Measurements from ENCODE around the gene VIPR1.
"Not testable (repeated sequence)": the region's sequence is repeated elsewhere in the genome, so short reads cannot be mapped to it uniquely, and the experiment has no call there.

Gene VIPR1

GRCh38 chr3:42535981-42536784 lies 33.7 kb downstream of the VIPR1 start:
- no peak for FAIRE-seq

DNA sequence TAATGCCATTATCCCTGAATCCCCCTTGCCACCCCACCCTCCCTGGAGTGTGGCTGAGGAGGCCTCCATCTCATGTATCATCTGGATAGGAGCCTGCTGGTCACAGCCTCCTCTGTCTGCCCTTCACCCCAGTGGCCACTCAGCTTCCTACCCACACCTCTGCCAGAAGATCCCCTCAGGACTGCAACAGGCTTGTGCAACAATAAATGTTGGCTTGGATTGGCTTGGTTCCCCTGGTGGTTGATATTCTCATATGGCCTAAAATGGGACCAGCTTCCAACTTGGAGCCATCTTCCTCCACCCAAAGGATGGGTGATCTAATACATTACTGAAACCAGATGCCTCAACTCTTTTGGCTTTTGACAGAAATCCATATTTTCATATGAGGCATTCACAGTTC lies 34.9 kb downstream of the VIPR1 start:
- no peak for FAIRE-seq

- FAIRE-seq, result no peak
Measured at GRCh38 chr3:42539871-42540714, 37.6 kb downstream of the VIPR1 start.

DNA sequence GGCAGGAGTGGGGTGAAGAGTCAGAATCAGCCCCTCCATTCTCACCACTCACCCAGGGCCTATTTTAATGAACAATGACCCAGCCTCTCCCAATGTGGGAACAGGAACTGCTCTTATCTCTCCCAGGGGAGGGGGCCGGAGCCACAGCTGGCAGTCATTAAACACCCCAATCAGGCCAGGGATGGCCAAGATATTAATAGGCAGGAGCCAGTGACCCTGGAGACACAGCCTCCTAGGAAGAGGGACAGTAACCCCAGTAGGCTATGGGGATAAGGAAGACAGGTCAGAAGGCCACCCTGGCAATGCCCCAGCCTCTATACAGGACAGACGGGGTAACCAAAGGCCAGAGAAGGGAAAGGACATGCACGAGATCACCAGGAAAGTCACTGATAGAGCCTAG lies 38.6 kb downstream of the VIPR1 start:
- FAIRE-seq, result no peak

- FAIRE-seq, result no peak
Measured at GRCh38 chr3:42544492-42545283, 42.2 kb downstream of the VIPR1 start.

DNA sequence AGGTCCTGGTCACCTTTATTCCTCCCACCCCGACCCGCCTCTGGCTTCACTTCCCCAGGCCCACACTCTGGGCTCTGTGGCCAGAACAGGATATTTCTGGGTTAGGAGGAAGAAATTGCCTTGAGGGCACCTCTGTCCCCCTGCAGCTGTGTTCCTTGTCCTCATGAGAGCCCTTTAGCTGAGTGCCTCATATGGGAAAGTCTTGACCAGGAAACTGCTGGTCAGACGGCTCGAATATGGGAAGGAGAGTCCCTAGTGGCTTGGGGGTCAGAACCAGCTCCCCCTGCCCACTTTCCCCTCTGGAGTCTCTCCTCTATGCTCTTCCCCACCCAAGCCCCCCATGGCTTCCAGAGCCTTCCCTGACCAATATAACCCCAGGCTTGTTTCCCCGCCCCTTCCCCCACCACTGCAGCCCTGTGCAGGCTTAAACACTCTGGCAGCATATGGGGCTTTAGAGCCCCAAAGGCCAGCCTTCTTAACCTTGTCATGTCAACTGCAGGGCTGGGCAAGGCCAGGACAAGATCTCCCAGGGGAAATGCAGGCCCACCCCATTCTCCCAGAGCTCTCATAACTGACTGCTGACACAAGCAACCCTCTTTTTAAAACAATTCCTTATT lies 42.9 kb downstream of the VIPR1 start:
- FAIRE-seq, result no peak

DNA sequence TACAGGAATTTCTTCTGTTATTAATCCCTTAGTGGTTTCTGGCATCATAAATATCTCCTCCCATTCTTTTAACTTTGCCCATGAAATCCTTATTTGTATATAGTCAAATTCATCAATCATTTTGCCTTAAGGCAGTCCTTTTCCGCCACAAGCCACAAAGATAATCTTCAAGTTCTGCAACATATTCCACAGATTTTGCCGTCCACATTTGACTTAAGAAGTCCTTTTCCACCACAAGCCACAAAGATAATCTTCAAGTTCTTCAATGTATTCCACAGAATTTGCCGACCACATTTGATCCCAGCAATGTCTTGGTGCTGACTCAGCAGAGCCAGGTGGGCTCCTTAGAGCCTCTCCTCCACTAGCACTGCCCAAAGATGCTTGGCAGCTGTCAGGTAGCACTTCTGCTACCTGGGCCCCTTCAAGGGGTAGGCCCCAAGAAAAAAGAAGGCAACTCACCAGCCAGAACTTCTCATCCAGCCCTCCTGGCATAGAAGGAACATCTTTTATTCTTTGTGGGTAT lies 44.3 kb downstream of the VIPR1 start:
- FAIRE-seq, result no peak

GRCh38 chr3:42547401-42547945 lies 45.0 kb downstream of the VIPR1 start:
- no peak for FAIRE-seq

DNA sequence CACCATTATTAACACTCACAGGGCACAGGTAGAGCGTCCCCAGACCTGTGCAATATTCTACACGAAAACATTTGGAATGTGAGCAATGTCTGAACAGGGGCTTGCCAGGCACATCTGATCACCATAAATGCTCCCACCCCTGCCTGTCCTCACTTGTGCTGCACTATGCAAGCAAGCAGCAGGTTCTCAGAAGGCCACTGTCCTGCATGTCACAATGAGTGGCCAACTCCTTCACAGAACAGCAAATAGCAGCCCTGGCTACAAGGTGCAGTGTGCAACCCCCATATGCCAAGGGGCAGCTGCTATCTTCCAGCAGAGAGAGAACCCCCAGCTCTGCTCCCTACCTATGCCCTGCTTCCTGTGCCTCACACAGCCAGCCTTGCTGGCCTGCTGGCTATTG lies 46.7 kb downstream of the VIPR1 start:
- no peak for FAIRE-seq

DNA sequence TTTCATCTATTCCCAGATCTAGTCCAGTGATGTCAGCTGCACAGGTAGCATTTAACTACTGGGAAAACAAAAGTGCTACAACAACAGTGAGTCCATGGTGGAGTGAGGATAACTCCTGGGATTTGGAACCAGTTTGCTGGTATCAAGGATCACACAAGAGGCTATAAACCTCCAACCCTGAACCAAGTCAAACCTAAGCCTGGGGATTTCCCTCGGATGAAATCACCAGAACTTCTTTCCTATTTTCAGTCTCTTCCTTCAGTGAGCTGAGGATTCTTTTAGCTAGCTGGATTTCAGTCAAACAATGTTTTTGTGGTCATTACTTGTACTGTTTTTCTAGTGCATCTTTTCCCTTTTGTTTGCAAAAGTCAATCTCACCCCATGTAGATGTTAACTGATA lies 47.8 kb downstream of the VIPR1 start:
- FAIRE-seq, result no peak

- FAIRE-seq, result no peak
Measured at GRCh38 chr3:42552830-42553229, 50.4 kb downstream of the VIPR1 start.

DNA sequence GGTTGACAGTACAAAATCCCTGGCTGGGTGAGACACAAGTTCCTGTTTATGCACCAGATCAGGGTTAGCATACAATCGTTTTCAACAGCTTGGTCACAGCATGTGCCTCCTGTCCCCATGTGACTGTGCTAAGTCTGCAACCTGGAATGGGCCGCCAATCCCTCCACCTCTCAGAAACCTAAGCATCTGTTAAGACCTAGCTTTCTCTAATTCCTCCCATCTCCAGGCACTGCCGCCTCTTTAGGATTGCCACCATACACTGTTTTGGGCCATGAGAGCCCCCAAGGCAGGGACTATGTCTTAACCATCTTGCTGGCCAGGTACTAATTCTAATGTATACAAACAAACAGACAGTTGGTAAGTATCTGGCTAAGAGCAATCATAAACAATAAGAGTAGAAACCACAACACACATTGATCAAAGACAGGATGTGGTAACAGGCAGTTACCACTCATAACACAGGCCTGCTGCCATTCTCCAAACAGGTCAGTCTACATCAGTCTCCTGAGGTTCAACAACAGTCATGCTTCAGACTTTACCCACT lies 53.7 kb downstream of the VIPR1 start:
- FAIRE-seq, result no peak

GRCh38 chr3:42556817-42557216 lies 54.4 kb downstream of the VIPR1 start:
- not testable (repeated sequence) for FAIRE-seq

DNA sequence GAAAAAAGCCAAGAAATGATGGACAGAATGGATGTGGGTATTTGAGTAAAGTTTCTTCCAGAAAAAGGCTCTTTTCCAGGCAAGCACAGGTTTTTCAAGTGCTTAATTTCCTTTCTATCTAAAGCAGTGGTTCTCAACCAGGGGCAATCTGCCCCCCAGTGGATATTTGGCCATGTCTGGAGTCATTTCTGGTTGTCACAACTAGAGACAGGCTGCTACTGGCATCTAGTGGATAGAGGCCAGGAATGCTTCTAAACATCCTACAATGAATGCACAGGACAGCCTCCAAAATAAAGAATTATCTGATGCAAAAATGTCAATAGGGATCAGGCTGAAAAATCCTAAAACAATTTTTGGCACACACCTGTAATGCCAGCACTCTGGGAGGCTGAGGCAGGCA lies 55.4 kb downstream of the VIPR1 start:
- FAIRE-seq, result no peak

DNA sequence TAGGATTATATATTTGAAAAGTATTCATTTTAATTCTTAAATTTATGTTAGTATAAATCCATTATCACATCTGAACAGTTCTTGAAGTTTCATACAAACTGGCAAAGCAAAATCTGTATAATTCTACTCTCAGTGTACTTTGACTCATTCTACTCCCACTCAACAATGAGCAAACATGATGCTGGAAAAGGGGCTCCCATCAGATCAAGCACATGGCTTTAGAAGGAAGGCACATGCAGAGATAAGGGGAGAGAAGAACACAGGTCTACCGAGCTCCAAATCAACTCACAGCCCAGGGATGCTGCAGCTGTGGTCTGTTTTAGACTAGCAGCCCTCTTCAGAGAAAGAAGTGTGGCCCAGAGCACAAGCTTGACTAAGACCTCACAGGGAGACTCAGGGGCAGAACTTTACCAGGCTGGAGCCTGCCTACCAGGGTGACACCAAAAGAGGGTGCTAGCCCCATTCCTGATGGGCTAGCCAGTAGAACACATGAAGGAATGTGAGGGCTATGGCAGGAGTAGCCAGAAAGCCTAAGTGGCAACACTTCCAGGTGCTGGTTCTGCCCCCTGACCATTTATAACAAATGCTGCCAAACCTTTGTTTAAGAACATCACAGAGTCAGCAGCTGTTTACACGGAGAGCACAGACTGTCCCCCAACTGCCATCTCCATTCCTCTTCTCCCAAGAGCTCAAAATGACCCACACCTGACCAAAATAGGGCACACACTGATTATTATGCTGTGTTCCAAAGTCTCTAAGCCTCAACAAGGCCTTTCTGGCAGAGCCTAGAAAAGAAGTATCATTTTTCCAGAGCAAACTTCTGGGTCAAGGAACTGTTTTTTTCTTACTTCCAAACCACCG lies 59.8 kb downstream of the VIPR1 start:
- FAIRE-seq, result no peak

DNA sequence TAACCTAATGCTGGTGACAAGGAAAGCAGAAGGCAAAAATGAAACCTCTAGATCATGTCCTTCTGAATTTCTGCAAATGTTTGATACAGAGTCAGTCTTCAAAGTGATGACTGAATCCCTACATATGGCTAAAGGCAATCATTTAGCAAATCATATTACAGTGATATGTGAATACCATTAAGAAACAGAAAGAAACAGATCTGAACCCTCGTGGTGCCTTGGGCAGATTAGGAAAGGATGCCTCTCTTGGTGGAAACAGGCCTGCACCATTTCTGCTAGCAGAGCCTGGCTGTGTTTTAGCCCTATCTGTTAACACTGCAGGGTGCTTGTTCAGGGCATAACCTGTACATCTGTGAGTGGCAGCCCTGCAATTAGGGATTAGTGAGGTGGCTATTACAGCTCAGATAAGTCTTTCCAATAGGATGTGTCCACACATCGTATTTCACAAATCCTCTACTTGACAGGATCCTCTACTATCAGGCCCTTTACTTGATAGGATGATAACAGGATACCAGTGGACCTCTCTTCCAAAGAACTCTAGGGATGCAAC lies 67.2 kb downstream of the VIPR1 start:
- no peak for FAIRE-seq

- FAIRE-seq, result no peak
Measured at GRCh38 chr3:42572278-42572677, 69.8 kb downstream of the VIPR1 start.

- no peak for FAIRE-seq
Measured at GRCh38 chr3:42575137-42575741, 72.8 kb downstream of the VIPR1 start.

DNA sequence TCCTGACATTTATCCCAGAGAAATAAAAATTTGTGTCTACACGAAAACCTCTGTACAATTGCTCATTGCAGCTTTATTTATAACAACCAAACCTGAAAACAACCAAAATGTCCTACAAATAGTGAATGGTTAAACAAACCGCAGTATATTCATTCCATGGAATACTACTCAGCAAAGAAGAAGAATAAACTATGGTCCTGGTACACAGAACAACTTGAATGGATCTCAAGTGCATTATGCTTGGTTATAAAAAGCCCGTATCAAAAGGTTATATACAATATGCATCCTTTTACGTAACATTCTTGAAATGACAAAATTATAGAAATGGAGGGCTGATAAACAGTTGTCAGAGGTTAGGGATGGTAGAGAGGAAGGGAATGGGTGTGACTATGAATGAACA lies 75.6 kb downstream of the VIPR1 start:
- FAIRE-seq, result no peak

DNA sequence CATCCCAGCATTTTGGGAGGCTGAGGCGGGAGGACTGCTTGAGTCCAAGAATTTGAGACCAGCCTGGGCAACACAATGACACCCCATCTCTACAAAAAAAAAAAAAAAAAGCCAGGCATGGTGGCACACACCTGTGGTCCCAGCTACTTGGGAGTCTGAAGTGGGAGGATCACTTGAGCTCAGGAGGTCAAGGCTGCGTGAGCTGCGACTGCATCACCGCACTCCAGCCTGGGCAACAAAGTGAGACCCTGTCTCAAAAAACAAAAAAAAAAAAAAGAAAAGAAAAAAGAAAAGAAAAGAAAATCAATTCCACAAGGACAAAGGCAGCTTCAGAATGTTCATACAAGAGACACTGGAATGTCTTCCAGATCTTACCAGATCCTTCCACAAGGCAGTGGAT lies 76.9 kb downstream of the VIPR1 start:
- not testable (repeated sequence) for FAIRE-seq

All from colon (tissue), 2 donors.